GM18861 (cell line): ENCODE measurements around the gene NHERF1.

ENCODE experiments used
- ATAC-seq: cut with Tn5 transposase; IDR thresholded peaks from one replicate; pipeline ENCODE4 v1.9.1; 2021; ENCODE audit not compliant: unreplicated experiment

The NHERF1 gene

DNA sequence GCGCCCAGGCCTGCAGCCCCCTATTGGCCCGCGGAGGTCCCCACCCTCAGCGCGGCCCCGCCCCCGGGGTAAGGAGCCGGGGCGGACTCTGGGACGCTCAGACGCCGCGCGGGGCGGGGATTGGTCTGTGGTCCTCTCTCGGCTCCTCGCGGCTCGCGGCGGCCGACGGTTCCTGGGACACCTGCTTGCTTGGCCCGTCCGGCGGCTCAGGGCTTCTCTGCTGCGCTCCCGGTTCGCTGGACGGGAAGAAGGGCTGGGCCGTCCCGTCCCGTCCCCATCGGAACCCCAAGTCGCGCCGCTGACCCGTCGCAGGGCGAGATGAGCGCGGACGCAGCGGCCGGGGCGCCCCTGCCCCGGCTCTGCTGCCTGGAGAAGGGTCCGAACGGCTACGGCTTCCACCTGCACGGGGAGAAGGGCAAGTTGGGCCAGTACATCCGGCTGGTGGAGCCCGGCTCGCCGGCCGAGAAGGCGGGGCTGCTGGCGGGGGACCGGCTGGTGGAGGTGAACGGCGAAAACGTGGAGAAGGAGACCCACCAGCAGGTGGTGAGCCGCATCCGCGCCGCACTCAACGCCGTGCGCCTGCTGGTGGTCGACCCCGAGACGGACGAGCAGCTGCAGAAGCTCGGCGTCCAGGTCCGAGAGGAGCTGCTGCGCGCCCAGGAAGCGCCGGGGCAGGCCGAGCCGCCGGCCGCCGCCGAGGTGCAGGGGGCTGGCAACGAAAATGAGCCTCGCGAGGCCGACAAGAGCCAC lies at the start of gene NHERF1:
TSS of gene NHERF1 (plus strand) at position 100 of the 750 bp plus-strand sequence. CDS start at position 319, 219 bp downstream.
- ATAC-seq: peak; percentile 78

DNA sequence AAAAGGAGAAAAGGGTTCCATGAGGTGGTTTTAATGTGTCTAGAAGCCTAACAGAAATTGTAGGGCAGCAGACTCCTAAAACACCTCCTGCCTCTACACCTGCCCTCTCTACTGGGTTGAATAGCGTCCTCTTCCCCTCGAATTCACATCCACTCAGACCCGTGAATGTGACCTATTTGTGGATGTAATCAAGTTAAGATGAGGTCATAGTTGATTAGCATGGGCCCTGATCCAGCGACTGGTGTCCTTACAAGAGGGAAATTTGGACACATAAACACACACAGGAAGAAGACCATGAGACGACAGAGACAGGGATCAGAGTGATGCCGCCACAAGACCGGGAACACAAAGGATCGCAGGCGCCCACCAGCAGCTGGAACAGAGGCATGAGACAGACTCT lies 49.2 kb upstream of the NHERF1 start:
- ATAC-seq: no peak

DNA sequence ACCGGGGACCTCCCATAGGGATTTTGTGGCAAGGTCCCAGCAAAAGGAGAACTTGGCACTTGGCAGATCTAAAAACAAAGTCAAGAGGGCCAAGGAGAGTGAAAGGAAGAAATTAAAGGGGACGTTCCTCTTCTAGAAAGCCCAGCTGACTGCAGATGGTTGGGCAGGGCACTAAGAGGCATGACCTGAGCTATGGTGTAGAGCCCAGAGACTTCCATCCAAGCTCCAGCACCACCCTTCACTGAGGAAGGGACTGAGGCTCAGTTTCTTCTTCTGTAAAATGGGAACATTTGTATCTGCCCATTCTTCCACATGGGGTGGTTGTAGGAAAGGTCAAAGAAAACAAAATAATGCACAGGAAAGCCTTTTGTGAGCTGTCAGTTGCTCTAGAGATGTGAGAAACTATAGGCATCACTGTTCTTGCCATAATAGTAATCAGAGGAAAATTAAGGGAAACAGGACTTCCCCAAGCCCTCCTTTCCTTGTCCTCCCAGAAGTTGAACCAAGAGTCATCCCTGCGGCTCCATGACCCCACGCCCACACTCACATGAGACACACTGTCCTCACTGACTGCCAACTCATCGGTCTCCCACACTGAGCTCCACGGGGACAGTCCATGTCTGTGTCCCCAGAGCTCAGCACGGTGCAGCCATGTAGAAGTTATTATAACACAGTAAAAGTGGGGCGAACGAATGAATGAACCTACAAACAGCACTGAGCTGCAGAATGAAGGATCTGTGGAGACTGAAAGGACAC lies 46.1 kb upstream of the NHERF1 start:
- no peak for ATAC-seq

DNA sequence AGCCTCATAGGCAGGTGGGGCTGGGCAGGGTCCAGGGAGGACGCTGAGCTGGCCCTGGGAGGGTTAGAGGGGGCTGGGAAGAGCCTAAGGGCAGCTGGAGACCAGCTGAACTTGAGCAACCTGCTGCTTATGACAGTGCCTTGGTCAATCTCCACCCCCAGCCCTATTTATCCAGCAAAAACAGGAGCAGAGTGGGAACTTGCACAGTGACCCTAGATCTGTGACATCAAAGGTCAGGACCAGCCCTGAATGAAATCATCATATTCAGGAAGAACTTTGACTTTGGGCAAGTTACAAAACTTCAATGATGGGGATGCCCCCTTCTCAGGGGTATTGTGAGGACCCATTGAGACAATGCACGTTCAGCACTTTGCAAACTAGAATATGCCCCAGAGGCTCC lies 45.1 kb upstream of the NHERF1 start:
- ATAC-seq: no peak

DNA sequence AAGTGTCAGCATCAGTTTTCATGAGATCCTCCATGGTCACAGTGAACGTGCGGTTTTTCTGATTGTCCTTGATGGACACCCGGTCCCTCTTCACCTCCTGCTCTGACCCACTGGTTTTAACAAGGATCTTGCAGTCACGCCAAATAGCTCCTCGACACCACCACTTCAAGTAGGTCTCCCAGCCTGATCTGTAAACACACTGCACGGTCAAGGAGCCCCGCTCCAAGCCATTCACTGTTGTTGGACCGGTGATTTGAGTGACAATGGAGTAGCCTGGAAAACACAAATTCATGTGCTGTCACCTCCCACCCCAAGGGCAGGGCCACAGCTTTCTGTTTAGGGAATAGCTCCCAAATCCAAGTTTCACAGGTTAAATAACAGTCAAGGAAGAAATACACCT lies 43.9 kb upstream of the NHERF1 start:
- ATAC-seq: no peak

DNA sequence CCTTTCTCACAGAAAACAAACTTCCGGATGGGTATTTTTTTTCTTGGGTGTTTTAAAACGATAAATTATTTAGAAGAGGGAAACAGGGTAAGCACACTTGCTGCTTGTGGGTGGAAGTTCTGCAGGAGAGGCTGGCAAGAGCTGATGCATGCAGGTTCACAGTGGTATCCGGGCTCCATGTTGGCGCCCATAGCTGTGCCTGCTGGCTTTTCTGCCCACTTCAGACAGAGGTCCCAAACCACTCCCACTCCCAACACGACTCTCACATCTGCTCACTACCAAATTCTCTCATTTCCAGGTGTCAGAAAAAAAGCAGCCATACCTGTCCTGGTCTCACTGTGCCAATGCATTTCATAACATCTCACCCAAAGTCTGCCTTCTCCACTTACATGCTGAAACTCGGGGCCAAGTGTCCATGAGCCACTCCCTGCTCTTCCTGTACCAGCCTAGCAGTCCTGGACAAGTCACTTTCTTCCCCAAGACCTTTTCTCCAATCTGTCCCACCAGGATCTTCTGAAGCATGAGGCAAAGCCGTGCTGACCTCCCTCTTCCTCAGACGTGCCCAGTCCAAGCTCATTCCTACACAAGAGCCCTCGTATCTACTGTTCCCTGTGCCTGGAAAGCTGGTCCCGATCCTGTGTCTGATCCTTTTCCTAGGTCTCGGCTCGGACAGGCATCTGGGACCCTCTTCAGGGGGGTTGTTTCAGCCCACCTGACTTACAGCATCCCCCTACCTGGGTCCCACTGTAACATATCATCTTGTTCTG lies 37.2 kb upstream of the NHERF1 start:
- no peak for ATAC-seq

DNA sequence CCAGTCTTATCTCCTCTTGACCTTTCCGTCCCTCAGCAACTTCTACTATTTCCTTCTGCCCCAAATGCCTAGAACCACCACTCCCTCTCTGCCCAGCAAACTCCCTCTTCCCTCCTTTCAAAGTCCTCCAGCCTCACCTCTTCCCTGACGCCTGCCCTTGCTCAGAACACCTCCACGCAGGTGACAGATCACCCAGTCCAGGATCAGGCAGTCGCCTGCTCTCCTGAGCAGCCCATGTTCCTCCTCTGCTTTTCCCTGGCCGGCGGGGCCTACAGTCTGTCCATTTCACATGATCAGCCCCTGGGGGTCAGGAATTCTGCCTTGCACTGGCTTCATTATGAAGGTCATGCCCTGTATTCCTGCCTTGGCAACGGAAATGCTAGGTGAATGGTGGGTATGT lies 36.1 kb upstream of the NHERF1 start:
- no peak for ATAC-seq

DNA sequence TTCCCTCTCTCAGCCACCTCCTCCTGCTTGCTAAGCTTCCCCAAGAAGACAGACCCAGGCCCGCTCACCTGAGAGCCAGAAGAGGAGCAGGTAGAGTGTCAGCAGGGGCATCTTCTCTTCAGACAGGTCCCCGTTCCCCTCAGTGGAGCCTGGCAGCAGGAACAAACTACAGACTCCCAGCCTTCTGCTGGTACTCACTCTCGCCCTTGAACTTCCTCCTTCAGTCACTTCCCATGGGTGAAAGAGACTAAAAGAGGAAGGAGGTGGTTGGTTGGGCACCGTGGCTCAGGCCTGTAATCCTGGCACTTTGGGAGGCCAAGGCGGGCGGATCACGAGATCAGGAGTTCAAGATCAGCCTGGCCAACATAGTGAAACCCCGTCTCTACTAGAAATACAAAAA lies 35.7 kb upstream of the NHERF1 start, which contains the start of gene CD300LF:
TSS of gene CD300LF (minus strand) at position 168 of the 400 bp plus-strand sequence. CDS start at position 111, 57 bp downstream.
- no peak for ATAC-seq

DNA sequence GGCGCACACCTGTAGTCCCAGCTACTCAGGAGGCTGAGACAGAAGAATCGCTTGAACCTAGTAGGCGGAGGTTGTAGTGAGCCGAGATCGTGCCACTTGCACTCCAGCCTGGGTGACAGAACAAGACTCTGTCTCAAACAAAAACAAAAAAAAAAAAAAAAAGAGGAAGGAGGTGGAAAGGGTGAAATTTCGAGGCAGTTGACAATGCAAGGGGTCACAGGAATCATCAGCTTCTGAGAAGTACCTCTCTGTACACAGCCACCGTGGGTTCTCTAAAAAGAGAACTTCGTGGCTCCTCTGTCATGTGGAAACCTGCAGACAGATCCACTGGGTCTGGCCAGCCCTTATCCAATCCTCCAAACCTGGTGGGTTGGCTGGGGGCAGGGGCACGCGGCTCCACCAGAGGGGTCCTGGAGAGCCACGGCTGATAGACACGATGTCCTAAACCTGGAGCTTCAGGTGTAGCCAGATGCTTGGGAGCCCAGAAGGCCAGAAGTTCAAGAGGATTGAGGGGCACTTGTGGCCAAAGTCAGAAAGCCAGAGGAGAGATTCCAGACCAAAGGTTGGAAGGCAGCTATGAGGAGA lies 35.2 kb upstream of the NHERF1 start:
- no peak for ATAC-seq

DNA sequence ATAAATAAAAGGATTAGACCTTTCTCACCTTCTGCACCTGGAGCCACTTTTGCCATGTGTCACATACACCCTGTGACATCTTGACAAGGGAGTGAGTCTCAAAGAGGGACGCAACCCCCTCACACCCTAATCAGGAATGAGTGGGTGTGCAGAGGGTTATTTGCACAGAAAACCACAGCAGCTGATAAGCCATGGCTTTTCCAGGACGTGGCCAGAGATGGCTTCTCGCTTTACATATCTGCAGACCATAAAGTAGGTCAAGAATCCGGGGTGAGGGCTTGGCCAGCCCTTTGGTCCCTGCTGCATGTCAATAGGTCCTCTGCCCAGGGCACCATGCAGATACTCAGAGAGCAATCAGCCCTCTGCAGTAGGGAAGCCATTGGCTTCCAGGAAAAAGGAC lies 33.3 kb upstream of the NHERF1 start:
- ATAC-seq: no peak

DNA sequence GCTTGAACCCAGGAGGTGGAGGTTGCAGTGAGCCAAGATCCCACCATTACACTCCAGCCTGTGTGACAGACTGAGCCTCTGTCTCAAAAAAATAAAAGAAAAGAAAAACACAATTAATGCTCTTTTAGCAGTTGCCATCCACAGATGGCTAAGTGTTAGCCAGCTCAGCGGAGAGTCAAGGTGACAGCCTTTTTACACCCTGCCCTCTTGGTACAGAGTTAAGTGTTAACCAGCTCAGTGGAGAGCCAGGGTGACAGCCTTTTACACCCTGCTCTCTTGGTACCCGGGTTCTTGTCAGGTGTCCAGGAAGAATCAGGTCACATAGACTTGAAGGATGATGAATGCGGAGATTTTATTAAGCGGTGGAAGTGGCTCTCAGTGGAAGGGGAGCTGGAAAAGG lies 27.9 kb upstream of the NHERF1 start:
- no peak for ATAC-seq

DNA sequence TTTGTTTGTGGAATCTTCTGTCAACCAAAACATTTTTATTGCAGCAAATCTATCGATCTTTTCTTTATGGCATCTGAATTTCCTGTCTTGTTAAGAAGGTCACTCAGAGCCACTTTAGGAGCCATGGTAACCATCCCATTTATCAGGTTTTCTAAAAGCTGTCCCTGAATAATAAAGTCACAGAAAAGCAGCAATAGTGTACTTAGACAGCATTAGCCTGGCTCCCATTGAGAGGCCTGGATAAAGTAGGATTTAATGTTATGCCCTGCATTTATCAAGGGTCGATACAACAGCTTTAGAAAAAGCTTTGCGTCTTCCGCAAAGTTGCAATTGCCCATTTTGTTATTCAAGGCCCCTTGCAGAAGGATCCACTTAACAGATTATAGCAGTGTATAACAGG lies 25.6 kb upstream of the NHERF1 start:
- ATAC-seq: no peak

DNA sequence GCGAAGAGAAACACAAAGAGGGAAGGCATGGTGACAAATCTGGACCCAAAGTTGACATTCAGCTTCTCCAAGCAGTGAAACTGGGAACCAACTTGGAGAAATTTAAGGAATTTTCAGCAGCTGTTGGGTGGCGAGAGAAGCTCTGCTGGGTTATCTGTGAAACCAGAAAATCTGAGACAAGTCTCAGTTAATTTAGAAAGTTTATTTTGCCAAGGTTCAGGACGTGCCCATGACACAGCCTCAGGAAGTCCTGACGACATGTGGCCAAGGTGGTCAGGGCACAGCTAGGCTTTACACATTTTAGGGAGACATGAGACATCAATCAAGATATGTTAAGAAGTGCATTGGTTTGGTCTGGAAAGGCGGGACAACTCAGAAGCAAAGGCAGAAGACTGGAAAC lies 24.5 kb upstream of the NHERF1 start:
- no peak for ATAC-seq

DNA sequence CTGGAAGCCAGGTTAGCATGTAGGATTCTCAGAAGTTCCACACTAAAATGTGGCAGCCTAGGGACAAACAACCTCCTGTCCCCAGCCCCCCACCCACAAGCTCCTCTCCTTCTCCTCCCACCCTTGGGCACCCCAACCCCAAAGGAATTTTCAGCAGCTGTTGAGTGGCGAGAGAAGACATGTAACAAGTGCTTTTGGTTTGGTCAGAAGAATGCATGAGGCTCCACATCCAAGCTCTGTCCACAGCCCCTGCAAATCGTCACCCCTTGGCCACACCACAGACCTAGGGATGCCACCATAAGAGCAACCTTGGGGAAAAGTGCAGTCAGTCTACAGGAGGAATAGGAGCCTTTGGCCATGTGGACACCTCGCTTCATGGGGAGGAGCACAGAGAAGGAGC lies 23.3 kb upstream of the NHERF1 start:
- ATAC-seq: no peak

DNA sequence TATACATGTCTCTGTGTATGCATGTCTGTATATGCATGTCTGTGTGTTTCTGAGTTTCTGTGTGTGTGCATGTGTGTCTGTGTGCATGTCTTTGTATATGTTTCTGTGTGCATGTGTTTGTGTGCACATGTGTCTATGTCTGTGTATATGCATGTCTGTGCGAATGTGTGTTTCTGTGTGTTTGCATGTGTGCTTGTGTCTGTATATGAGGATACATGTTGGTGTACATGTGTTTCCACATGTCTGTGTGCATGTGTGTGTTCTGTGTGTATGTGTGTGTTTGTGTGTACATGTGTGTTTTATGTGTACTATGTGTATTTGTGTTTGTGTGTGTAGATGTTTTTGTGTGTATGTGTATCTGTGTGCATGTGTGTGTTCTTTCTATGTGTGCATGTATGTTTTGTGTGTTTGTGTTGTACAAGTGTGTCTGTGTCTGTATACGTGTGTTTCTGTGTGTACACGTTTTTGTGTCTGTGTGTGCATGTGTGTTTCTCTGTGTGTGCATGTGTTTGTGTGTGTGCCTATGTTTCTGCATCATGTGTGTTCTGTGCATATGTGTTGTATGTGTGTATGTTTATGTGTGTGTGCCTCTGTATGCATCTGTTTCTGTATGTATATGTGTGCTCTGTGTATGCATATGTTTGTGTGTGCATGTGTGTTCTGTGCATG lies 20.3 kb upstream of the NHERF1 start:
- ATAC-seq: no peak

DNA sequence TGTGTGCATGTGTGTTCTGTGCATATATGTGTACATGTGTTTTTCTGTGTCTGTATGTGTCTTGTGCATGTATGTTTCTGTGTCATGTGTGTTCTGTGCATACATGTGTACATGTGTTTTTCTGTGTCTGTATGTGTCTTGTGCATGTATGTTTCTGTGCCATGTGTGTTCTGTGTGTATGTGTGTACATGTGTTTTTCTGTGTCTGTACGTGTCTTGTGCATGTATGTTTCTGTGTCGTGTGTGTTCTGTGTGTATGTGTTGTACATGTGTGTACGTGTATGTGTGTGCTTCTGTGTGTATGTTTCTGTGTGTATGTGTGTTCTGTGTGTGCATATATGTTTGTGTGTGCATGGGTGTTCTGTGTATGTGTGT lies 19.7 kb upstream of the NHERF1 start:
- no peak for ATAC-seq

DNA sequence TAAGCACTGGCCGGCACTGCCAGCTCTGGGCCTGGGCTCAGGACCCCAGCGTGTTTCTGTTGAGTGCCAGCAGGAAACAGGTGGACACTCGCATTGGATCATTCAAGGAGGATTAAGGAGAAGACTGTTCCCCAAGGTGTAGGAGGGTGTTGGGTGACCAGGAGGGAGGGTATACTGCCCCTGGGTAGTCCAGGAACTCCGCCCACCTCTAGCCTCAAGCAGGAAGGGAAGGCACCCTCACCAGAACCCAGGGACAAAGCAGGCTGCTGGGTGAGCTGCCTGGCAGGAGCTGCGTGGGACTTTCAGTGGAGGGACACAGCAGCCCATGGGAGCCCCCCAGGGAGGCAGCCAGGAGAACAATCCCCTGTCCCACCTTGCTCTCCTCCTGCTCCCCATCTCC lies 19.1 kb upstream of the NHERF1 start:
- ATAC-seq: no peak

DNA sequence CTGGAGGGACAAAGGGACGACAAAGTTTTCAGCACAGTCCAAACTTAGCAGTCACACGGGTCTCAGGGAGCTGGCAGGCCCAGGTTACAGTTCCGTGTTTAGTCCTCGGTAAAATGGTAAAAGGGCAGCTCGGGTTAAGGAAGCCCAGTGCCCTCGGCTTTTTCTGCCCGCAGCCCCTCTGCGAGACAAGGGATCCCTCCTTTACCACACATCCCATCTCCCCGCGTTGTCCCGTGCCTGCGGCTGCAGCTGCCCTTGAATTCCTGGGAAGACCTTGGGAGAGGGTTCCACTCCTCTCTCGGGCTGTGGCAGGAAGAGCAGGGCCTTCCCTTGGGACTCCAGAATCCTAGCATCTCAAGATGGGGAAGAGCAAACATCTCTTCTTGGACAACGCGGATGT lies 18.6 kb upstream of the NHERF1 start:
- no peak for ATAC-seq

DNA sequence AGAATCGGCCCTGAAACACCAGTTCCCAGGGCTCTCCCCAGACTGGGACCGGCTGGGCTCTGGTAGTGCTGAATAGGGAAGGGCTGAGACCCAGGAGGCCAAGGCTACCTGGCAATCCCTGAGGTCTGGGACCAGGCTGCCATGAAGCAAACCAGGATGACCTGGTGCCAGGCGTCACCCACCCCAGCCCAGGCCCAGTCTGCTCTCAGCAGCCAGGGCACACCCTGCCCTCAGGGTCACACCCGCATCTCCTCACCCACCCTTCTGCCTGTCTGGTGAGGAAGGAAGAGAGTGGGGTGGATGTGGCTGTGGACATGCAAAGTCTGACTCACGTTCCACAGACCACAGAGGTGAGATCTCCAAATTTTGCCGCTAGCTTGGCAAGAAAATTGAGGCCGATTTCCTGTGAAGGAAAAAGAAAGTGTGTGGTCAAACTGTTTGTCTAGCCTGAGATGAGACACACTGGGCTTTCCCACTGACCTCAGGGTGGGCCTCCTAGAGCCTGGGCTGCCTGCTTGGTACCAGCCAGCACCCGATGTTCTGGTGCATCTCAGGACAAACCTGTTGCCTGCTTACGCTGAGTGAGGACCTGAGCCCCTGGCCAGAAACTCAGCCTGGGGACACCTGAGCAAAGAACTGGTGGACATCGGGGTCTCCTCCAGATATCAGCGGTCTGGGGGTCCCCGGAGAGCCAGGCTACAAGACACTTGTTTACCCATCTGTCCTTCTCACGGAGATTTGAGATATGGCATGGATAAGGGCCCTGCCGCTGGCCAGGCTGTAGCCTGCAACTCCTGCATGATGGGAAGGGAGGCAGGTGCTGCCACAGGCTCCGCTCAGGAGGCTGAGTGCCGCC lies 17.7 kb upstream of the NHERF1 start:
- no peak for ATAC-seq

DNA sequence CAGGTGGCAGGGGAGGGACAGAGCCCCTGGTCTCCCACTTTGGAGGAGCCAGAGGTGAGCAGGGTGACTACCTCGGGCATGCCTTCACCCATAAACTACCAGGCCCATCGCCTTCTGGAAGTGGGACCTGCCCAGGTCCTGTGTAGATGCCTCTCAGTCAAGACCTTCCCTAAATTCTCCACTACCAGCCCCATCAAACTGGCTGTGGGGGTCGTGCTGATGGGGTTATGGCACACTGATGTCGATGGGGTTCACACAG lies 17.2 kb upstream of the NHERF1 start:
- ATAC-seq: no peak
